ENCODE results near the gene TMEM242.
"Not testable (repeated sequence)": the region's sequence is repeated elsewhere in the genome, so short reads cannot be mapped to it uniquely, and the experiment has no call there.

TMEM242 gene

DNA sequence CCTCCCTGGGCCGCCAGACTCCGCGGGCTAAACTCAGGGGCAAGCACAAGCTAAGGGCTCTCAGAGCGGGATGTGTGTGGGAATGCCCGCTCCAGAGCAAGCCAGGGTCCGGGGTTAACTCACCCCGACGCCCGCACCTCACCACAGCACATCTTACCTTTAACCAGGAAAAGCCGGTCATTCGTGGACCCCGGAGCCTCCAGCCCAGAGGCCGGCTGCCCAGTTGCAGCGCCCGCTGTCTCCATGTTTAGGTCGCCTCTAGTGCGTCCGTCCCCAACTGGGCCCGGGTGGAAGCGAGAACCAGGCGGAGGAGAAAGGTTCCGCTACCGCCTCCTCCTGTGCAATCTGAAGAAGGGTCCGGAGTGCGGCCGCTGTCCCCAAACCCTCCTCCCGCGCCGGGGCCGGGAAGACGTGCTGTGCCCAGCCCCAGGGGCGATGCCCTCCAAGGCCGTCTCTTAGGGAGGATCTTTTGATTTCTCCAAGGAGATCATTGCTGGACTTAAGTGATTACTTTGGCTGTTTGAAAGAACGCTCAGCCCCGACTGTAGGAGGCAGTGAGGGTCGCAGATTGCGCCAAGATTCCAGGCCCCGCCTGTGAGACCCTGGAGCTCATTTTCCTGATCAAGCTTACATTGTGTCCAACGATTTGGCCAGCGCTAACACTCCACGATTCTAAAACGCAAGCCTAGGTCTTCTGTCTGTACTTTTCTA, at the start of gene TMEM242:
TSS of gene TMEM242 (minus strand) at position 265 of the 711 bp plus-strand sequence. CDS start at position 245, 20 bp downstream.
- peak; percentile 91 for DNase-seq

DNA sequence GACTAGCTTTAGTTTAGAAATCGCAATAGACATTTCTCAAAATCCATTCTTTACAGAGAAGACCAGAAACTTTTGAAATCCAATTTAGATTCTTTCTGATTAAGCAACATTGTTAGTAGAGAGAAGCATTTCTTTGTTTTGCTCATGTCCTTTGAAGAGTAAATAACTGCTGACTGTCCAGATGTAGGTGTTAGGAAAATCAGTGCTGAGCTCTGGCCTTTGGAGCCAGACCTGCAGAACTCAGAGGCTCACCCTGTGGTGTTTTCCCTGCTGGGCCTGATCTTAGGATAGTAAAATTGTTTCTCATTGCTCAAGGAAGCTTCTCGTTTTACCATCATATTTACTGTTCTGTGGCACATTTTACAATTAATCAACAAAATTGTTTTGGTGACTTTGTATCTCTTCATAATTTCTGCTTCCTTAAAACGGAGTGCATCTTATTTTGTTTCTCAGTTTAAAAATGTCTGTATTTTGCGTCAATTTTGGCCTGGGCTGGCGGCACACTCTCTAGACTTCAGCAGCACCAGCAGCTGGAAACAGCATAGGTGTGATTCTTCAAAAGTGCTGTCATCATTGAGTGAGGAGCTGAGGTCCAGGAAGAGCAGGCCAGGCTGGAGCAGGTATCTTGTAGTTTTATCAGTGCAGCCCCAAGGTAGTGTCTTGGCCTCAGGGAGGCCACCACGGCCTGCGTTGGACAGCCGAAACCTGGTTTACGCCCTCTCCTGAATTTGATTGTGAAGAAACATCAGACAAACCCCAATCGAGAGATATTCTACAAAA, 49.4 kb upstream of the TMEM242 start:
- DNase-seq = no peak

DNA sequence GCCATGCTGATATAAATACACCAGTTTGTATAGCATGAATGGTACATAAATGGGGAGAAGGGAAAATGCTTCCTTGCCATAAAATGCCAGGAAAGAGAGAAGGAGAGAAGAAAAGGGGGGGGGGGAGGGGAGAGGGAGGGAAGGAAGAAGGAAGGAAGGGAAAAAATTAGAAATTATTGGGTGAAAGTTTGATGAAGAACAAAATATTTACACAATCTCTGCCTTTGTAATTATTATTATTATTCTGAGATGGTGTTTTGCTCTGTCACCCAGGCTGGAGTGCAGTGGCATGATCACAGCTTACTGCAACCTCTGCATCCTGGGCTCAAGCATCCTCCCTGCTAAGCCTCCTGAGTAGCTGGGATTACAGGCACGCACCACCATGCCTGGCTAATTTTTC, 47.4 kb upstream of the TMEM242 start:
- no peak for DNase-seq

DNA sequence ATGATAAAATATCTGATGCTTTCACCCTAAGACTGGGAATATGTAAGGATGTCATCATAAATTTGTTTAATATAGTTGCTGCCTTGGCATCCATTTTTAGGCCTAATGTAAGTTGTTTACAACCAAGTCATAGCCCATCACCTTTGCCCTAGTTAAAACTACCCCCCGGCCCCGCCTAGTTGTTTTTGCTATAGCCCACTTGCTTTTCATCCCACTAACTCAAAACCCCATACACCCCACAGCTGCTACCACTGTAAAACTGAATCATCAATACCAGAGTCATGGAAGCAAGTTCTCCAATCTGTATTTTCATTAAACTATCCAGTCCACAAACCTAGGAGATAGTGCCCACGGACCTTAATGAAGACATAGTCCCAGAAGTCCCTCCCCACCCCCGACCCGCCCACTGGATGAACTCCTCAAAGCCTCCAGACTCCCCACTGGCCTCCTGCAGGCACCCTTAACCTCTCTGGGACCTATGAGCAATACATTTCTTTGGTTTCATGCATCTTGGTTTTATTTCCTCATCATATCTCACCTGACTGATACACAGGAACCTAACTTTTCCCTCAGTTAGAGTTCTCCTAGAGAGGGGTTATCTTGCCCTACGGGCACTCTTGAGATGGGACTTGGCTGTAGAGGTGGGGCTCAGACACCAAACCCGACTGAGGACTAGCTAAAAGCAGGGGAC, 45.2 kb upstream of the TMEM242 start:
- no peak for DNase-seq

DNA sequence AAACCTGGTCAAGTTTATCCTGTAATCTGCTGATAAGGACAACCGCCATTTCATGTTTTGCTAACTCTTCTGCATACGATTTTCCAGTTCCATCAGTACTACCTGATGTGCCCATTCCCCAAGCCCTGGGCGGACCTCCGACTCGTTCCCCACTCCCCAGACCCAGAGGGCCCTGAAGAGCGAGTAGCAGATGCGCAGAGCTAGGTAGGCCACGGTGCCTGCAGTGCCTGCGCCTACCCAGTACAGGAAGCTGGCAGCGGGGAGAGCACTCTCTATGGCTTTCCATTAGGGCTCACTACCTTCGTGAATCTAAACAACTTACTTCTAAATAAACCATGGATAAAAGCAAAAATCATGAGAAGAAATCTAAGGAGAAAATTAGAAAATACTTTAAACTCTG, 43.3 kb upstream of the TMEM242 start:
- no peak for DNase-seq

DNA sequence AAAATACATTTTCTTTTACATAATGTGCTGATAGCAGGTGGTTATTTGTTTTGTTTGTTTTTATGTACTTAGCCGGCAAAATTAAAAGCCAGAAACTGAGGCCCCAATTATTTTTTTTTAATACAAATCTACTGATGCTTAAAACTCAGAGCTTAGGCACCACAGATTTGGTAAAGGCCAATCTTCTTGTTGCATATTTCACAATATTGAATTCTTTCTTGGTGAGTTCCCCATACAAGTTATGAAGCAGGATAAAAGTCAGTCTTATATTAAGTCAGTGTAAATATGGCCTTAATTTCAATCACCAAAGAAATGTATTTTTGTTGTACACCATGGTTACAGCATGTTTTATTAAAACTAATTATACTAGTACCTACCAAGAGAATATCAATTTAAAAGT, 41.4 kb upstream of the TMEM242 start:
- no peak for DNase-seq

DNA sequence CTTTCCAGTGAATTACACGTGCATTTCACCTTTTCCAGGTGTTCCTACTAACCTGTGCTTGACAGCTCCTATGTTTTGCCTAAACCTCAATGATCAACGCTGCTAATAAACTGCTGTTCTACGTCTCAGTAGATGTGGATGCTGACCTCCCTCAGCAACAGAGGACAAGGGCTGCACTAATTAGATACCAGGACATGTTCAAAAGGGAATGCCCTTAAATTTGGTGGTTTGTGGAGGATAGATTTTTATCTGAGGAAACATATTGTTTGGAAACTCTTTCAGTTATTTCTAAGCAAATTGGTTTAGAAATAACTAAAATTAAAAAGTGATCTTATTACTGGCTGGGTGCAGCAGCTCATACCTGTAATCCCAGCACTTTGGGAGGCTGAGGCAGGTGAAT, 38.6 kb upstream of the TMEM242 start:
- DNase-seq = no peak

DNA sequence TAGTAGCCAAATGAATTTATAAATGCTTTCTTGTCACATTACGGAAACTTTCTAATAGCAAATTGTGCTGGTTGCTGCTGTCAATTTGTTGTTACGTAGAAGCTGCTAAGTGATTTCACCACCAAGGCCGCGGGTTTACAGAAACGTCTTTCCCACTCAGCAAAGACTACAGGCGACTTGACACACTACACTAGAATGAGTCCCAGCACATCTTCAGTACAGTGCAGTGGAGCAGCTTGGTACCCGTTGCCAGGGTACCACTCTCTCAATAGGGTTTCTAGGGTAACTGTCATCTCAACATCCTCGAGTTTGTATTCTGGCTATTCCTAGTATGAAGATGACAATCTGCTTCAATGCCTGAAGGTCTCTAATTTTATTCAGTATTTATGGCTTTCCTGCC, 35.0 kb upstream of the TMEM242 start:
- no peak for DNase-seq

DNA sequence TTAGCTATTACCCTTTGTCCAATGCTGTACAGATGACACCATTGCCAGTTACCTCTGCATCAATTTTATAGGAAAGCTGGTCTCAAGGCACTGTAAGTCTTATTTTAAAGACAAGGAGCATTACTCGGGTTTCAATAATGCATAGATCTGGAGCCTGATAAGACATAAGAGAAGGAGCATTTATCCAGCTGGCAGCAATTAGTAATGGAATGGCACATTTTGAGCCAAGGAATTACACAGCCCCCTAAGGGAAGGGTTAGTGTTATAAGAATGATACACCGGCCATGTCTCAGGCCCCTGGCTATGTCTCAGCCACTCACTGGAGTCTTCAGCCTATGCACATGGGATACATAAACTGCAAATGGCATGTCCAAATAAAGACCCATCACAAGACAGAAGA, 23.1 kb upstream of the TMEM242 start:
- DNase-seq = peak; percentile 7

DNA sequence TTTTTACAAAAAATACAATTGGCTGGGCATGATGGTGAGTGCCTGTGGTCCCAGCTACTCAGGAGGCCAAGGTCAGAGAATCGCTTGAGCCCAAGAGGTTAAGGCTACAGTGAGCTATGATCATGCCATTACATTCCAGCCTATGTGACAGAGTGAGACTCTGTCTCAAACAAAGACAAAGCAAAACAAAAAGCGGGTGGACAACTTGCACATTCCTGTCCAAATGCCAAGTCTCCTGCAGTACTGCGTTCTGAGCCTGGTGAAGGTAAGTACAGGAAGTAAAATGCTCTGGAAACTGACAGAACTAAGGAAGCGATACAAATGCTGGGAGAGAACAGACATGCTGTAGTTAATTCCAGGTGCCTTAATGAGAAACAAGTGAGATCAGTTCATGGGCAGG, 20.4 kb upstream of the TMEM242 start:
- DNase-seq = no peak

DNA sequence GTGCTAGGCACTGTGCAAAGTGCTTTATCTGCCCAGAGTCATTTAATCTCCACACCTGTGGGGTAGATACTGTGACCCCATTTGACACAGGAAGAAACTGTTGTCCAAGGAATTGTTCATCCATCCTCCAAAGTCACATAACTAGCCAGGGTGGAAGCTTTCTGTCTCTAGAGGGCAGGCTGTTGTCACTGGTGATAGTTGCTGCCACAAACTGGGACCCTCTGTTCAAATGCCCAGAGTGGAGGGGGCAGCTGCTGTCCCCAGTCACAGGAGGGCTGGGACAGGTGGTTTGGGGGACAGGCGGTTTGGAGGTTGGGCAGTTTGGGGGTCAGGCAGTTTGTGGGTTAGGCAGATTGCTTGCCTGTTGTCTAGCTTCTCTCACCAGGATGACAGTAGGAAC, 16.1 kb upstream of the TMEM242 start:
- DNase-seq = no peak

DNA sequence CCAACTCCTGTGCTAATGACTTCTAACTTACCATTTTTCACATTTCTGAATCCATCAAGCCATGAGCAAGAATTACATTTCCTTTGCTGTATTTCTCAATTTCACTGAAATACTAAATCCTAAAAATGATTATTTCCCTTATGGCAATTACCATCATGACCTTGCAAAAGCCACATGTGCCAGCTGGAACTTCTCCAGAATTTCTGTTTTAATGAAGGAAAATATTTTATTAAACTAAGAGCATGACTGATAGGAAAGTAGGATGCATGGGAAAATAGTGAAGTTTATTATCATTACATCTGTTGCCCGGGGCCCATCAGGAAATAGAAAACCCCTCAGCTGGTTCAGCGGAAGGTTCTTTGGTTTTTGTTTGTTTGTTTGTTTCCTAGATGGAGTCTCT, 14.4 kb upstream of the TMEM242 start:
- no peak for DNase-seq

DNA sequence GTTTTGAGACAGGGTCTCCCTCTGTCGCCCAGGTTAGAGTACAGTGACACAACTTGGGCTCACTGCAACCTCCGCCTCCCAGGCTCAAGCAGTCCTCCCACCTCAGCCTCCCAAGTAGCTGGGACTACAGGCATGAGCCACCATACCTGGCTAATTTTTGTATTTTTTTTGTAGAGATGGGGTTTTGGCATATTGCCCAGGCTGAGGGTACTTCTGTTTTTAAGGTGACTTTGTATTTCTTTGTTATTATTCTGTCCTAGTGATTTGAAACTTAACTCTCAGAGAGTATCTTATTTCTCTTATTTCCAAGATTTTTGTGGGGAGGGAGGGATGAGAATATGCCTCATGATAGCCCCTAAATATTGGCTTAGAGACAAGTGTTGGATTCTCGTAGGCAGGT, 14.0 kb upstream of the TMEM242 start:
- DNase-seq = not testable (repeated sequence)

DNA sequence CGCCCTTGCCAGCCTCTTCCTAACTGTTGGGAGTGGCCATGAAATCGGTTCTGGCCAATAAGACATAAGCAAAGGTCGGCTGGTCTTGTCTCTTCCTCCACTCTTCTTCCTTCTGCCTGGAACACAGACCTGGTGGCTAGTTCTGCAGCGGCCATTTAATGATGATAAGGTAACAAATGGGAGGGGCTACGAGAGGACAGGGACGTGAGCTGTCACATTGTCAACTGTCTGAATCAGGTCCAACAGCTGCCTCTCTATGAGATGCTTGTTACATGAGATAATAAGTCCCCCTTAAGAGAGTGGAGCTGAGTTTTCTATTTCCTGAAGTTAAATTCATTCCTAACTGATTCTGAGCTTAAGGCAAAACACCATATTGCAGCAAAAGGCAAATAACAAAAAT, 12.5 kb upstream of the TMEM242 start:
- DNase-seq = no peak

DNA sequence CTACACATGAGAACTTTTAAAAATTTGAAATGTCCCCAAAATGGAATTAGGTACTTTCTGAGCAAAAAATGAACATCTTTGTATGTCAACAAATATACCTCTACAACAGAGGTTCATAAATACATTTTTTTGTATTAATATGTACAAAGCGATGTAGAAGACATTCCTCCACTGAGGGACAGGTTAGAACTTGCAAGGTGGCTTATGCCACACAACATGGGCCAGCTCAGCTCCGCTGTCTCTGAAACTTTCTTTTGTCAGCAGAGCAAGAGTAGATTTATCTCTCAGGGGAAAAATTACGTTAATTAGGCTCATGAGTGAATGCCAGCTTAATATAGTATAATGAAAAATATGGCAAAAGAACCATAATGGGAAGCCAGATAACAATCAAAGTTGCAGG, 10.6 kb upstream of the TMEM242 start:
- no peak for DNase-seq

DNA sequence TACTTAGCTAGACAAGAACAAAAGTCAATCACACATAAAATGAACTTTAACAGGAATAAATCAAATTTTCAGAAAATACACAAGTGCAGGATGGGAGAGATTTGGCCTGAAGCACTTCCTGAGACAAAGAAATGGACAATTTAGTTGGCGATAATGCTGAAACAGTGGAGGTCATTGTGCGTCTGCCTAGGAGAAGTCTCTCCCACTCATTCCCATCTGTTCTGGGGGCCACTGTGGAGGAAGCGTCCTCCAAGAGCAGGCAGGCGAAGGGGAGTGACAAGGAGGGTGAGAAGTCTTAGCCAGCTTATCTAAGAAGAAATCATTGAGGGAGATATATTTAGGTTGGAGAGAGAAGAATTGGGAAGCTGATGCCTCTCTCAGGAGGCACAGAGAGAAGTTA, 10.2 kb upstream of the TMEM242 start:
- DNase-seq = no peak

DNA sequence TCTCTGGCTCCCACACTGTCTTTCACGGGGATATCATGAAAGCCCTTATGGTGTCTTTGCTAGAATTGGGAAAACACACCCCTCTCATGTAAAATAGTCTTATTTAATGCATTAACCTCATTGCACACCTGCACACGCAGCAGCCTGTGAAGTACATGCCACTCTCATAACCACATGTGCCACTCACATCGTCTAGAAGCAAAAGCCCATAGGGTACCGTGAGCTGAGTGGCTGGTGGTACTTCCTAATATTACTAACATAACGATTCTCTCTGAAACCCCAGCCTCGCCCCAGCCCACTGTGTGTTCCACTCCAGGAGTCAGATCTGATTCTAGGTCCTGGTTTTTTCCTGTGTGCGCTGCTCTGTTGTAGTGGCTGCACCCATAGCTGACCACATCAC, 9.5 kb upstream of the TMEM242 start:
- DNase-seq = no peak

DNA sequence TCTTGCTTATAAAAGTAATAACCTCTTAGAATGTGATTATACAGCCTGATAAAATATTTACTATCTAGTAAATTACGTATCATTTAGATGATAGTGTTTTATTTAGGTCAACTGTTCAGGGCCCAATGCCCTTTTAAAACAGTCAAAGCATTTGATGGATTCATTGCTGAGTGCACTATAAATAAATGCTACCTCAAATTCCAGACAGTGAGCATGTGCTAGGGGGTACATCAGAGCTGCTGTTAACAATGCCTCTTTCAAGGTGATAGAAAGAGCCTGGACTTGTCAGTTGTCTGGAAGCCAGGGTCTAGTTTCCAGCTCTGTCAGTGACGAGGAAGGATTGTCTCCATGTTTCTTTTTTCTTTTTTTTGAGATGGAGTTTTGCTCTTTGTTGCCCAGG, 7.5 kb upstream of the TMEM242 start:
- no peak for DNase-seq

DNA sequence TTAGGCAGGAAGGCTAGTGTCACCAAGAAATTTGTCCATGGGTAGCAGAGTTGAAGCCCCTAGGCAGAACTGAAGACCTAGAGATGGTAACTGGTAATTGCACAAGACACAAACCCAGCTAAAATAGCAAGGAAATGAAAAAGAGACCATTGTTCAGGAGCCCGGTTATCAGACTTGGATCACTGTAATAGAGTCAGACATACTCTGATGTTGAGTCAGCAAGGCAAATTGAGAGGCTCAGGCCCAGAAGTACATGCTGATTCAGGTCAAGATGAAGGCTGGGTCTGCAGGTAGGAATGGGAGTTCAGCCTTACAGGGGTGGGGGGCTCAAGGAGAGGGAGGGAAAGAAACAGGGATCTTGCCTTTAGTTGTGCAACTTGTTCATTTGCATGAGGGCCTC, 6.5 kb upstream of the TMEM242 start:
- no peak for DNase-seq

DNA sequence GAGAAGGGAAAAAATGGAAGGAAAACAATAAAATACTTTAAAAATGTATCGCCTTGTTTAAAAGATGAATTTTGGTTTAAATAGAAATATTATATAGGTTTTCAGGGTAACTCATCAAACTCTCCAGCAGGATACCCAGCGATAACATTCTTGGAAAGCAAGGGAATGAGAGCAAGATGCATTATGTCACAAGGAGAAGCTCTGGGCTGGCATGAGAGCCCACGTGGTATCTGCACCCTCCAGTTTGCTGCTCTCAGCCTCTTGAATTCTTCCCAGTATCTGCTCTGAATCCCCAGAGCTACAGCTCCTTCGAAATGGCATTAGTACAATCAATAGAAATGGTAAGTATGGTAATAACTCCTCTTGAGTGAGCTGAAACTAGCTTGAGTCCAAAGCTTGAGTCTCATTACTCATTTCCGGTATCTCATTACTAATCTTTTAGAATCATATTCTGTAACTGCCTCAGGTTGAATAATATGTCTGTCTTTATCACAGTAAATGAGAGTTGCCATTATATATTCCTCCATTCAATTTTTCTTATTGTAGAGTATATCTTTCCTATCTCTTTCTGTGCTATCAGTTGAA, 4.9 kb upstream of the TMEM242 start:
- no peak for DNase-seq

DNA sequence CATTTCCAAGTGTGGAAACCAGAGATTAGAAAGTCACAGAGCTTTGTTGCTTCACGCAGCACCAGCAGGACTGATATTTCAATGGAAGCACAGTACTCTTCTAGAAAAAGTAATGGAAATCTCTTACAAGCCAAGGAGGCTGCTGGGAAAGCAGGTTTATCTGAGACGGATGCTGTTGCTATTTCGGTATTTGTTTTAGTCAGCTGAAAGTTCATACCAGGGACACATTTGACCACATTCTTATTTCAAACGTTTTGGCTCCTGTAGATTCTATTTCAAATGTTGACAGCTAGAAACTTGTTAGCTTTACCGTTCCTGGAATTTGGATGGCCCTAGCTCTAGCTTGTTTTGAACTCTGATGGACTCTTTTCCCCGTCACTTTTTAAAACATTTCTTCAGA, 3.7 kb upstream of the TMEM242 start:
- DNase-seq = no peak

DNA sequence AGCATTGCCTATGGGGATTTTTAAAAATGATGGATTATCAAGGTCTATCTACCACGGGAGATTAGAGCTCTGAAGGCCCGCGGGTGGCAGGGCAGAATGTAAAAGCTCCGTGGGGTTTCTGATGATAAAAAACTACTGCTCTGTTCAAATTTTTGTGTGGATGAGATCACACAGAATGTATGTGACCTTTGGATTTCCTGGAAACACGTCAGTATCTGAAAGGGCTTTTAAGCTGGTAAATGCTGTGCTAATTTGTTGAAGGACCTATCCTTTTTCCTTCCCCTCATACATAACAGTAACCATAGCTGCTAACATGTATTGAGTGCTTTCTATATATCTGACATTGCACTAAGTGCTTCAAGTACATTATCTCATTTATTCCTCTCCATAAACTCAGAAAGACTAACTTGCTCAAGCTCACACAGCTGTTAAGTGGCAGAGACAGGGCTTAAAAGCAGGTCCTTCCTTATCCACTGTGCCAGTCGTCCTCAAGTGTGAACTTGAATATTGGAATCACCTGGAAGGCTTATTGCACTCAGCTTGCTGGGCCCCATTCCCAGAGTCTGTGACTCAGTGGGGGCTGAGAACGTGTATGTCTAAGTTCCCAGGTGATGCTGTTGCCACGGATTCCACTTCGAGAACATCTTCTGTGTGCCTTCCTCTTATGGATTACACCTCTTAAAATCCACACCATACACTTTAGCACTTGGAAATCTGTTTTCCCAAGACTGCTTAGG, 1.9 kb upstream of the TMEM242 start:
- DNase-seq = peak; percentile 26

DNA sequence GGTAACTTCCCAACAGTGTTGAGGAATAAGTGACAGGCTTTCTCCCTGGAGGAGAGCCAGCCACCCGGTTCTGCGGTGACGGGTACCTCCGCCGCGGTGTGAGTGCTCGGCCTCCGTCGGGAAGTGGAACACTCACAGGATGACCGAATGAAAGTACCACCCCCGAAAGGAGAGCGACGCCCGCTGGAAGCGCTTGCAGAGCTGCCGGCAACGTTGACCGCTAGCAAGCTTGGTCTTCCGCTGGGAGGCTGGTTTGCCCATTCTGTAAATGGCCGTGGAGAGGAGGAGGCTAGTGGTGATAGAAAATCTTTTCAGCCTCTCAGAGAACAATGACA, 614 bp upstream of the TMEM242 start:
- DNase-seq = peak; percentile 78
